ENCODE results near the gene KNDC1. TPM values are rescaled to one million over a fixed set of nuclear protein-coding genes. Genes with fewer than 3 reads are reported as not detected.

The KNDC1 gene, protein sequence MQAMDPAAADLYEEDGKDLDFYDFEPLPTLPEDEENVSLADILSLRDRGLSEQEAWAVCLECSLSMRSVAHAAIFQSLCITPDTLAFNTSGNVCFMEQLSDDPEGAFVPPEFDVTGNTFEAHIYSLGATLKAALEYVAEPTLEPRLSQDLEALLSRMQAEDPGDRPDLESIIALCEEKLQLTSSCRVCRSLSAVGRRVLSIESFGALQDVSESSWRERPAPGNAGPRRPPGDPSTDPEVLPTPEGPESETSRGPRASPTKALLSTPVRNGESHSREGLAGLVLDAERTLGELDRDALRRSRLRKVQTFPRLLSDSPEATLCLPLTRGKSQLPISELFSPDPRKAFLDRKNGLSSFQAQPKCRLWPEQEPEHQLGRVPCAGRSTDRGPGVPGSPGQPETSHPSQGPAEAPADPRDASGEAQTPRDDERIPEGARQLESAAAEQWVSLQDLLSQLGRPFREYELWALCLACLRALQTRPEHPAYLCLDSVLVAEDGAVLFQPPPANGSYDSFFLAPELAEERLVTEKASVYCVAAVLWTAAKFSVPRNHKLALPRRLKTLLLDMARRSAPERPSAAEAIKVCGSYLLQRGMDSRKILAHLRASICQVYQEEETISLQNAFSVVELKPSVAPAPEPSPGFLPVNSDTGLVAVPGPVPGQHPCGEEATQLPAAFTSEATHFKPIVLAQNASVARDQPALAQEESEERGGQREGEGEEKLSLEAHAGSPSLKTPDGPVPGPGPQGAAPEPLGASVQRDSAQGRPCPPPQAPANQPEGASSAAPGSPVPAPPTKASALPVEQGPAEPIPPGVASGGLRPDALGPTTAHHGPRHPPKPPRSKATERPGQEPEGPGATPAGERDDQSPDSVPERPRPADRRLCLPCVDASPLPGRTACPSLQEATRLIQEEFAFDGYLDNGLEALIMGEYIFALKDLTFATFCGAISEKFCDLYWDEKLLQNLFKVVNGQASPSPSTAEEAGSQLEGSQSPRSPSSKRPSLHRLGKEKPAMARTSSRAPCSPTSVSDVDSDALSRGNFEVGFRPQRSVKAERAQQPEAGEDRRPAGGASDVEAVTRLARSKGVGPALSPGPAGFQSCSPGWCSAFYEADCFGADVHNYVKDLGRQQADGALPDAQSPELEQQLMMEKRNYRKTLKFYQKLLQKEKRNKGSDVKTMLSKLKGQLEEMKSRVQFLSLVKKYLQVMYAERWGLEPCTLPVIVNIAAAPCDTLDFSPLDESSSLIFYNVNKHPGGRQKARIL (N-terminal part only)
- total RNA-seq = under 0.01 and 0.15 TPM in 2 replicates

GRCh38 chr10:133159950-133160825 lies at the start of gene KNDC1:
KNDC1 (plus strand) TSS chr10:133160219; CDS start chr10:133160468, 249 bp downstream.

DNA sequence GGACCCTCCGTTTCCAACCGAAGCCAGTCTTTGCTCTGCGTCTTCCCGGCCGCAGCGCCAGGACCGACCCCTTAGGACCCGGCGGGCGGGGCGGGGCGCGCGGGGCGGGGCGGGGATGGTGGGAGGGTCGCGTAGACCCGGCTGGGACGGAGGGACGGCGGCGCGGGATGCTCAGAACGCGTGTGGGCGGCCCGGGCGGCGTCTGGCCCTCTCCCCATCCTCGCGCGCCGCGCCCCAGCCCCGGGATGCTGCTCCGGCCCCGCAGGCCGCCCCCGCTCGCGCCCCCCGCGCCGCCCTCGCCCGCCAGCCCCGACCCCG lies 70.0 kb downstream of the KNDC1 start, which contains the start of gene UTF1:
Gene UTF1 (plus strand): TSS at position 174 of the 318 bp plus-strand sequence. CDS start 72 bp downstream, at position 246.

GRCh38 chr10:133237588-133238465 lies 77.8 kb downstream of the KNDC1 start, which contains the start of gene VENTX:
VENTX (plus strand) TSS chr10:133237855; CDS start chr10:133237915, 60 bp downstream.

Other genes starting within 250 kb of the KNDC1 start
- gene CFAP46, start 217.6 kb upstream of the KNDC1 start, total RNA-seq = 1.3 and 1.5 TPM in 2 replicates
- not detected in 2 replicates for gene ADGRA1, start 72.3 kb upstream of the KNDC1 start, total RNA-seq
- not detected in 2 replicates for gene UTF1, start 70.0 kb downstream of the KNDC1 start, total RNA-seq
- gene VENTX, start 77.6 kb downstream of the KNDC1 start, total RNA-seq = not detected in 2 replicates
- gene ADAM8, start 116.6 kb downstream of the KNDC1 start, total RNA-seq = 0.32 and 1.1 TPM in 2 replicates
- 29.0 and 42.6 TPM in 2 replicates for gene TUBGCP2, start 148.7 kb downstream of the KNDC1 start, total RNA-seq
- 27.9 and 29.5 TPM in 2 replicates for gene ZNF511, start 148.7 kb downstream of the KNDC1 start, total RNA-seq
- gene CALY, start 176.7 kb downstream of the KNDC1 start, total RNA-seq = not detected in 2 replicates
- gene PRAP1, start 187.2 kb downstream of the KNDC1 start, total RNA-seq = not detected in 2 replicates
- 21.3 and 36.7 TPM in 2 replicates for gene FUOM, start 197.8 kb downstream of the KNDC1 start, total RNA-seq
- gene ECHS1, start 213.1 kb downstream of the KNDC1 start, total RNA-seq = 74.7 and 90.7 TPM in 2 replicates
- 6.4 and 9.1 TPM in 2 replicates for gene PAOX, start 219.0 kb downstream of the KNDC1 start, total RNA-seq
- 42.6 and 45.7 TPM in 2 replicates for gene MTG1, start 233.9 kb downstream of the KNDC1 start, total RNA-seq

Measured in epithelial cell of umbilical artery (primary cell).